DND-41 (cell line): ENCODE data around the gene TGM4.

ENCODE experiments used
- EZH2 ChIP-seq: IDR thresholded peaks from 3 replicates; pipeline ENCODE4 v1.6.1; 2012; ENCODE audit warnings: borderline replicate concordance, low read depth, mild to moderate bottlenecking, moderate library complexity, low read length, inconsistent platforms; ENCODE audit not compliant: severe bottlenecking
- TF ChIP-seq, protein P1 (sequence below): IDR thresholded peaks from 2 replicates; pipeline ENCODE4 v1.5.1; 2012; ENCODE audit warnings: borderline replicate concordance, low read length, moderate library complexity, mild to moderate bottlenecking; ENCODE audit not compliant: poor library complexity, severe bottlenecking; ENCODE audit errors: extremely low read depth

DNA sequence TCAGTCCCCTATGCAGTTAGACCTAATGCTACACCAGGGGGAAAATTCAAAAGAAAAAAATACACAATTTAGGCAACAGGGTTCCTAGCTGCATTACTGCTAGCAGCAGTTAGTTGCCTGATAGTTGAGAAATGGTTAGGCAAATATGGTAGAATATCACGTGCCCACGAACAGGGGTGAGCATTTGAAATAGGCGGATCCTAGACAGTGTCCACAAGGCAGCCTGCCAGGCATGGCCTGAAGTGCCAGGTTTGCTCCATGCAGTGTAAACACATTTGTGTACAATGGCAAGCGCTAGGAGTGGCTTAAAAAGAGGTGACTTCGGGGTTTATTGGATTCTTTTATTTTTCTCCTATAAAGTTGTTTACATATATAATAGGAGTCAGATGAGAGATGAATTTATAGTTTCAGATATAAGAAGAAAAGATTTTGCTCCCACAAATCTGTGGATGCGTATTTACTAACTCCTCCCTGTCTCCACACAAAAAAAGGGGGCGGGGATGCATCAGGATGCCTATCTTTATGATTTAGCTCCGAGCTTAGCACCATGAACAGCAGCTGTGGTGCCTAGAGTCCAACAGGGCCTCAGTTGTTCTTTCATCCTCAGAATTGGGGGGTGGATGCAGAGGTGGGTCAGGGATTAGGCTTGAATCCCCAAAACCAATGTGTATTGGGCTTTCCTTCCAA, 3.9 kb upstream of the TGM4 start:
- TF ChIP-seq, protein P1, sequence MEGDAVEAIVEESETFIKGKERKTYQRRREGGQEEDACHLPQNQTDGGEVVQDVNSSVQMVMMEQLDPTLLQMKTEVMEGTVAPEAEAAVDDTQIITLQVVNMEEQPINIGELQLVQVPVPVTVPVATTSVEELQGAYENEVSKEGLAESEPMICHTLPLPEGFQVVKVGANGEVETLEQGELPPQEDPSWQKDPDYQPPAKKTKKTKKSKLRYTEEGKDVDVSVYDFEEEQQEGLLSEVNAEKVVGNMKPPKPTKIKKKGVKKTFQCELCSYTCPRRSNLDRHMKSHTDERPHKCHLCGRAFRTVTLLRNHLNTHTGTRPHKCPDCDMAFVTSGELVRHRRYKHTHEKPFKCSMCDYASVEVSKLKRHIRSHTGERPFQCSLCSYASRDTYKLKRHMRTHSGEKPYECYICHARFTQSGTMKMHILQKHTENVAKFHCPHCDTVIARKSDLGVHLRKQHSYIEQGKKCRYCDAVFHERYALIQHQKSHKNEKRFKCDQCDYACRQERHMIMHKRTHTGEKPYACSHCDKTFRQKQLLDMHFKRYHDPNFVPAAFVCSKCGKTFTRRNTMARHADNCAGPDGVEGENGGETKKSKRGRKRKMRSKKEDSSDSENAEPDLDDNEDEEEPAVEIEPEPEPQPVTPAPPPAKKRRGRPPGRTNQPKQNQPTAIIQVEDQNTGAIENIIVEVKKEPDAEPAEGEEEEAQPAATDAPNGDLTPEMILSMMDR, result no peak
- TF ChIP-seq EZH2, result no peak
